HG02588 (cell line): ENCODE measurements around the gene FTHL17.
A peak's percentile ranks its signal among the peaks of the same experiment; 100 is the strongest.

Experiments
- ATAC-seq: cut with Tn5 transposase; IDR thresholded peaks from one replicate; pipeline ENCODE4 v1.9.1; 2021; ENCODE audit warnings: mild to moderate bottlenecking, moderate library complexity; ENCODE audit not compliant: unreplicated experiment

The FTHL17 gene

GRCh38 chrX:31039327-31039711, 32.5 kb downstream of the FTHL17 start:
- ATAC-seq, result peak; percentile 11

GRCh38 chrX:31038575-31039326, 33.1 kb downstream of the FTHL17 start:
- peak; percentile 68 for ATAC-seq

GRCh38 chrX:31036895-31037294, 34.9 kb downstream of the FTHL17 start:
- peak; percentile 66 for ATAC-seq

GRCh38 chrX:31027351-31027750, 44.5 kb downstream of the FTHL17 start:
- no peak for ATAC-seq

GRCh38 chrX:31024866-31025265, 47.0 kb downstream of the FTHL17 start:
- no peak for ATAC-seq

GRCh38 chrX:31021537-31021936, 50.3 kb downstream of the FTHL17 start:
- ATAC-seq, result no peak
